ENCODE measurements around the gene DBH.

DBH gene

GRCh38 chr9:133595910-133596309 is 40.3 kb upstream of the DBH start:
- no peak for TF ChIP-seq FOXP2 (optimal IDR thresholded peaks at IDR 0.05; ENCODE audit: borderline replicate concordance, extremely low read depth, extremely low read length, insufficient read depth)
- TF ChIP-seq SIN3A (IDR thresholded peaks at IDR 0.05; ENCODE audit: borderline replicate concordance, insufficient read depth, low read length), result no peak
- no peak for TF ChIP-seq POLR2AphosphoS5 (IDR thresholded peaks at IDR 0.05; ENCODE audit: low read depth, low read length)
- TF ChIP-seq REST (IDR thresholded peaks at IDR 0.05; ENCODE audit: insufficient read depth in 1 of 2, low read depth in 2 of 2, low read length in 2 of 2), result no peak
- no peak for TF ChIP-seq TAF1 (IDR thresholded peaks at IDR 0.05; ENCODE audit: borderline replicate concordance, insufficient read depth, low read length)

GRCh38 chr9:133597316-133597957 is 38.7 kb upstream of the DBH start:
- no peak for TF ChIP-seq FOXP2 (optimal IDR thresholded peaks at IDR 0.05; ENCODE audit: borderline replicate concordance, extremely low read depth, extremely low read length, insufficient read depth)
- TF ChIP-seq TAF1 (IDR thresholded peaks at IDR 0.05; ENCODE audit: borderline replicate concordance, insufficient read depth, low read length), result no peak
- no peak for TF ChIP-seq SIN3A (IDR thresholded peaks at IDR 0.05; ENCODE audit: borderline replicate concordance, insufficient read depth, low read length)
- TF ChIP-seq REST (IDR thresholded peaks at IDR 0.05; ENCODE audit: insufficient read depth in 1 of 2, low read depth in 2 of 2, low read length in 2 of 2), result no peak
- TF ChIP-seq POLR2AphosphoS5 (IDR thresholded peaks at IDR 0.05; ENCODE audit: low read depth, low read length), result no peak

- TF ChIP-seq POLR2AphosphoS5 (IDR thresholded peaks at IDR 0.05; ENCODE audit: low read depth, low read length), result no peak
- TF ChIP-seq SIN3A (IDR thresholded peaks at IDR 0.05; ENCODE audit: borderline replicate concordance, insufficient read depth, low read length), result no peak
- TF ChIP-seq TAF1 (IDR thresholded peaks at IDR 0.05; ENCODE audit: borderline replicate concordance, insufficient read depth, low read length), result no peak
- TF ChIP-seq REST (IDR thresholded peaks at IDR 0.05; ENCODE audit: insufficient read depth in 1 of 2, low read depth in 2 of 2, low read length in 2 of 2), result no peak
- no peak for TF ChIP-seq FOXP2 (optimal IDR thresholded peaks at IDR 0.05; ENCODE audit: borderline replicate concordance, extremely low read depth, extremely low read length, insufficient read depth)
Observed at GRCh38 chr9:133598978-133599377, 37.2 kb upstream of the DBH start.

- TF ChIP-seq REST (IDR thresholded peaks at IDR 0.05; ENCODE audit: insufficient read depth in 1 of 2, low read depth in 2 of 2, low read length in 2 of 2), result no peak
- TF ChIP-seq FOXP2 (optimal IDR thresholded peaks at IDR 0.05; ENCODE audit: borderline replicate concordance, extremely low read depth, extremely low read length, insufficient read depth), result no peak
- no peak for TF ChIP-seq POLR2AphosphoS5 (IDR thresholded peaks at IDR 0.05; ENCODE audit: low read depth, low read length)
- TF ChIP-seq SIN3A (IDR thresholded peaks at IDR 0.05; ENCODE audit: borderline replicate concordance, insufficient read depth, low read length), result no peak
- no peak for TF ChIP-seq TAF1 (IDR thresholded peaks at IDR 0.05; ENCODE audit: borderline replicate concordance, insufficient read depth, low read length)
Observed at GRCh38 chr9:133599470-133600173, 36.5 kb upstream of the DBH start.
